Activated naive CD4-positive, alpha-beta T cell treated with anti-CD3 and anti-CD28 coated beads, Interleukin-2, amount 50 U/mL, for 72 hours (primary cell): ENCODE measurements around the gene TNNT3. TPM values are rescaled to one million over a fixed set of nuclear protein-coding genes. Genes with fewer than 3 reads are reported as not detected.

Experiments used
- ATAC-seq, 2 donors: fragments of 150-1000 bp; cut with Tn5 transposase; 2 replicates each; pipeline ENCODE4 v1.10.0; 2021; ENCODE audit warnings: mild to moderate bottlenecking in 2 of 2, moderate library complexity in 2 of 2
- DNase-seq, 2 donors: peaks; one replicate each; pipeline ENCODE4 v3.0.0; 2021 to 2022; ENCODE audit warnings: low spot score in 2 of 2
- H3K27ac Mint-ChIP-seq, 2 donors: one replicate each; pipeline ENCODE4 v1.8.0; 2022; ENCODE audit warnings: mild to moderate bottlenecking in 2 of 2, mixed read lengths in 2 of 2
- H3K36me3 Mint-ChIP-seq, 2 donors: one replicate each; pipeline ENCODE4 v1.8.0; 2022; ENCODE audit warnings: mixed read lengths in 2 of 2
- H3K9me3 Mint-ChIP-seq, 2 donors: one replicate each; pipeline ENCODE4 v1.8.0; 2022; ENCODE audit warnings: mixed read lengths in 2 of 2
- total RNA-seq, 2 donors: library from RNA; stranded (reverse); gene quantifications; one replicate each; pipeline ENCODE4 v1.2.3, GENCODE V29; 2022

The TNNT3 gene
- total RNA-seq, 2 donors from 2014 or later: 10.3 to 12.9 TPM

DNA sequence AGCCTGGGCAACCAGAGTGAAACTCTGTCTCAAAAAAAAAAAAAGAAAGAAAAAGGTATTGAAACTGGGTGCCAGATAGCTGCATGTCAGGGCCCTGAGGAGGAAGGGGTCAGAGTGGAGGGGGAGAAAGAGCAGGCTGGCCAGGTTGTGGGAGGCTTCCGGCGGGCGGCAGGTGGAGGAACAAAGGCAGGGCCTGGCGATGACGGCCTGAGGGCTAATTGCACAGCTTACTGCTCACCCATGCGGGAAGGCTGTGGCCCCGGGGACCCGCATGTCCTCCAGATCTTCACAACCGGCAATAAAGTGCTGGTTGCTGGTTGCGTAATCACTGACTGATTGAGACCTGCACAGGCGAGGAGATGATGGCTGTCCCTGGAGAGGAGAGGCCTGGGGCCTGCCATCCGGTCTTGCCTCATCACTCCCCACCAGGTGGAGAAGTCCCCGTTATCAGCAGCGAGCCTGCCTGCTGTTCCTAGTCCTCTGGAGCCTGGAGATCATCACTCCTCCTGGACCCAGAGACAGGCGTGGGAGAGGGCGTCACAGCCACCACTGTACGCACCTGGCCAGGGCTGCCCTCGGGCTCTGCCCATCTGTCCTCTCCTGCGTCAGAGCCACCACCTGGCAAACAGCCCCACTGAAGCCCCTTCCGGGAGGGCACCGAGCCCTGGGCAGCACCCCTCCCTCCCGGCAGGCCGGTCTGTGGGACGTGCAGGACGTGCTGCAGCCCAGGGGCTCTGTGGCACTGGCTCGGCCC, 59.4 kb downstream of the TNNT3 start:
- no peak overlapping the region for H3K27ac Mint-ChIP-seq
- no peaks in the 10 kb centered on the region for H3K36me3 Mint-ChIP-seq
- DNase-seq: no peak
- ATAC-seq: no peak
- no peaks in the 10 kb centered on the region for H3K9me3 Mint-ChIP-seq

- no peak for DNase-seq
- H3K36me3 Mint-ChIP-seq: no peaks in the 10 kb centered on the region
- H3K27ac Mint-ChIP-seq: no peak overlapping the region
- ATAC-seq: no peak
- no peaks in the 10 kb centered on the region for H3K9me3 Mint-ChIP-seq
Observed at GRCh38 chr11:1979607-1980006, 60.1 kb downstream of the TNNT3 start.

- ATAC-seq (no peak), DNase-seq (no peak)
- Mint-ChIP-seq H3K27ac (no peak overlapping the region), H3K36me3 (no peaks in the 10 kb centered on the region), H3K9me3 (no peaks in the 10 kb centered on the region)
Observed at GRCh38 chr11:1982873-1983600, 63.5 kb downstream of the TNNT3 start.

GRCh38 chr11:1983601-1983961, 64.1 kb downstream of the TNNT3 start:
- no peak for ATAC-seq
- H3K9me3 Mint-ChIP-seq: no peaks in the 10 kb centered on the region
- H3K36me3 Mint-ChIP-seq: no peaks in the 10 kb centered on the region
- H3K27ac Mint-ChIP-seq: no peak overlapping the region
- no peak for DNase-seq

GRCh38 chr11:1987024-1987423, 67.5 kb downstream of the TNNT3 start:
- Mint-ChIP-seq H3K9me3 (no peaks in the 10 kb centered on the region), H3K27ac (no peak overlapping the region), H3K36me3 (no peaks in the 10 kb centered on the region)
- no peak for DNase-seq
- ATAC-seq: no peak

DNA sequence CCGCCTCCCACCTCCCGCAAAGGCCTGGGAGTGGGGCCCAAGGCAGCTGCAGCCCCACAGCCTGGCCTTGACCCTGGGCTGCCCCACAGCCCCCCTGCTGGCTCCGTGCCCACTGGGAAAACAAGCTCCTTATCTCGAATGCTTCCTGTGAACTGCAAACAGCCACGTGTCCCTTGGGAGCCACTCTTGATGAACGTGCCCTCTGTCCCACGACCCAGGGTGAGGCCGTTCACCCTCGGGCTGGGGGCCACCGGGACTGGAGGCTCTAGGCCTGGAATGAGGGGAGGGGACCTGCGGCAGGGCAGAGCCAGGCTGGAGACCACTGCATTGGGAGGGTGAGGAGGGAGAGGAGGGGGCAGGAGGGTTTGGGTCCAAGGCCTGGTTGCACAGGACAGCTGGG, 68.7 kb downstream of the TNNT3 start:
- DNase-seq: no peak
- H3K27ac Mint-ChIP-seq: no peak overlapping the region
- no peaks in the 10 kb centered on the region for H3K36me3 Mint-ChIP-seq
- no peaks in the 10 kb centered on the region for H3K9me3 Mint-ChIP-seq
- no peak for ATAC-seq

Other genes starting within 250 kb of the TNNT3 start
- not detected for gene KRTAP5-6, start 222.5 kb upstream of the TNNT3 start, total RNA-seq
- 1 to 10 TPM; 1.2 to 1.8 TPM for gene IFITM10, start 169.1 kb upstream of the TNNT3 start, total RNA-seq
- gene CTSD, start 155.8 kb upstream of the TNNT3 start, total RNA-seq: 10 to 100 TPM; 47.2 to 55.7 TPM
- not detected for gene SYT8, start 84.7 kb upstream of the TNNT3 start, total RNA-seq
- not detected for gene TNNI2, start 80.7 kb upstream of the TNNT3 start, total RNA-seq
- 100 to 1,000 TPM; 102 to 263 TPM for gene LSP1, start 66.6 kb upstream of the TNNT3 start, total RNA-seq
- under 1 TPM; 0.12 to 0.20 TPM for gene PRR33, start 27.8 kb upstream of the TNNT3 start, total RNA-seq
- 100 to 1,000 TPM in 1 of 2 donors, 10 to 100 TPM in 1; 96.4 to 132 TPM for gene MRPL23, start 27.6 kb downstream of the TNNT3 start, total RNA-seq
- gene H19, start 78.1 kb downstream of the TNNT3 start, total RNA-seq: under 1 TPM in 1 of 2 donors, not detected in 1; 0.64 TPM
- gene IGF2, start 219.7 kb downstream of the TNNT3 start, total RNA-seq: 1 to 10 TPM in 1 of 2 donors, under 1 TPM in 1; 0.31 to 2.0 TPM
- gene INS, start 241.5 kb downstream of the TNNT3 start, total RNA-seq: not detected